VCaP (cell line): ENCODE results near the gene ZNF106.

ENCODE experiments used
- H3K27ac ChIP-seq: fragments of 450-650 bp; 2 replicates; pipeline ENCODE4 v1.5.1; 2017
- TF ChIP-seq, protein P1 (sequence below): fragments of 450-650 bp; conservative IDR thresholded peaks from 2 replicates; pipeline ENCODE4 v1.5.1; 2017; ENCODE audit warnings: mild to moderate bottlenecking, moderate library complexity

ZNF106 gene

GRCh38 chr15:42375941-42376340 lies 115.0 kb downstream of the ZNF106 start:
- H3K27ac ChIP-seq: no peak overlapping the region
- TF ChIP-seq, protein P1, sequence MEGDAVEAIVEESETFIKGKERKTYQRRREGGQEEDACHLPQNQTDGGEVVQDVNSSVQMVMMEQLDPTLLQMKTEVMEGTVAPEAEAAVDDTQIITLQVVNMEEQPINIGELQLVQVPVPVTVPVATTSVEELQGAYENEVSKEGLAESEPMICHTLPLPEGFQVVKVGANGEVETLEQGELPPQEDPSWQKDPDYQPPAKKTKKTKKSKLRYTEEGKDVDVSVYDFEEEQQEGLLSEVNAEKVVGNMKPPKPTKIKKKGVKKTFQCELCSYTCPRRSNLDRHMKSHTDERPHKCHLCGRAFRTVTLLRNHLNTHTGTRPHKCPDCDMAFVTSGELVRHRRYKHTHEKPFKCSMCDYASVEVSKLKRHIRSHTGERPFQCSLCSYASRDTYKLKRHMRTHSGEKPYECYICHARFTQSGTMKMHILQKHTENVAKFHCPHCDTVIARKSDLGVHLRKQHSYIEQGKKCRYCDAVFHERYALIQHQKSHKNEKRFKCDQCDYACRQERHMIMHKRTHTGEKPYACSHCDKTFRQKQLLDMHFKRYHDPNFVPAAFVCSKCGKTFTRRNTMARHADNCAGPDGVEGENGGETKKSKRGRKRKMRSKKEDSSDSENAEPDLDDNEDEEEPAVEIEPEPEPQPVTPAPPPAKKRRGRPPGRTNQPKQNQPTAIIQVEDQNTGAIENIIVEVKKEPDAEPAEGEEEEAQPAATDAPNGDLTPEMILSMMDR: no peak

- TF ChIP-seq, protein P1: no peak
- no peak overlapping the region for H3K27ac ChIP-seq
Observed at GRCh38 chr15:42375252-42375651, 115.7 kb downstream of the ZNF106 start.

DNA sequence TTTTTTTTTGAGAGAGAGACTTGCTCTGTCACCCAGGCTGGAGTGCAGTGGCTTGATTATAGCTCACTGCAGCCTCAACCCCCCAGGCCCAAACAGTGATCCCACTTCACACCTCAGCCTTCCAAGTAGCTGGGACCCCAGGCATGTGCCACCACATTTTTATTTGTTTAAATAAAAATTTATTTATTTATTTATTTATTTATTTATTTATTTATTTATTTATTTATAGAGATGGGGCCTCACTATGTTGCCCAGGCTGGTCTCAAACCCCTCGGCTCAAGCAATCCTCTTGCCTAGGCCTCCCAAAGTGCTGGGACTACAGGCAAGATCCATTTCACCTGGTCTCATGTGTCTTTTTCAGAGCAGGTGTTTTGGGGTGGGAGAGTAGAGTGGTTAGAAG lies 116.1 kb downstream of the ZNF106 start:
- TF ChIP-seq, protein P1: no peak
- no peak overlapping the region for H3K27ac ChIP-seq

DNA sequence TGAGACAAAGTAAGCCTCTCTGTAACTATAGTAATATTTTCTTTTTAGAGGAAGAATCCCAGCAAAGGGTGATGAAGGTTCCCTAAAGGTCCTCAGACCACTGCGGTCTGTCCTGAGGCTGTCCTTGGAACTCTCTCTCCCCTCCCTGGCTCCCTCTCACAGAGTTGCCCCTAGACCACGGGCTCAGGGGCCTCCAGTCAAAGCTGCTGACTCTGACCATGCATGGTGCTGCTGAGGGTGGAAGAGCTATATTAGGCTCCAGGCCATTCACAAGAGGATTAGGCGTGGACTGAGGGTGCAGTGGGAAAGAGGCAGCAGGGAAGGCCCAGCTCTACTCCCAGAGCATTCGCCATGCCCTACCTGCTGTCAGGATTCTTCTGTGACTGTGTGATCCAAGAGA lies 117.0 kb downstream of the ZNF106 start:
- H3K27ac ChIP-seq: no peak overlapping the region
- TF ChIP-seq, protein P1: no peak

DNA sequence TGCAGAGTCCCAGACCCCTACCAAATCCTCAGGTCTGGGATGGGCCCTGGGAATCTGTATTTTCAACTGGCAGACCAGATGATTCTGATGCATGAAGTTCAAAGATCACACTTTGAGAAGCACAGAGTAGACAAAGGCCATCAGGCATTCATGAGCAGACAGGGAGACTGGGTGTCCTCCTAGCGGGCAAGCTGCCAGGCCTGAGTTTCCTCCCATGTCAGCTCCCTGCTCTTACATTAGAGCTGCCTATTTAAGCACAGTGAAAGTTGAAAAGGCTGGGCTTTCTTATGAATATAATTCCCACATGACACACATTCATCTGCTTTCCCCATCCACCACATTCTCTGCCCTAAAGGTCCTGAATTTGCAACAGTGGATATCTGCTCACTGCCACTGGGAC lies 117.7 kb downstream of the ZNF106 start:
- TF ChIP-seq, protein P1: no peak
- no peak overlapping the region for H3K27ac ChIP-seq

- no peak overlapping the region for H3K27ac ChIP-seq
- TF ChIP-seq, protein P1: peak; percentile 42
Observed at GRCh38 chr15:42371096-42371495, 119.8 kb downstream of the ZNF106 start.

GRCh38 chr15:42368096-42368495 lies 122.8 kb downstream of the ZNF106 start:
- TF ChIP-seq, protein P1: no peak
- no peak overlapping the region for H3K27ac ChIP-seq

- TF ChIP-seq, protein P1: no peak
- no peak overlapping the region for H3K27ac ChIP-seq
Observed at GRCh38 chr15:42367041-42367440, 123.9 kb downstream of the ZNF106 start.
